ENCODE data around the gene KLRF2. TPM values are rescaled to one million over a fixed set of nuclear protein-coding genes. Genes with fewer than 3 reads are reported as not detected.

The KLRF2 gene
- total RNA-seq, 2 donors from 2014 or later: not detected

- H3K36me3 Mint-ChIP-seq (ENCODE audit: low read depth): peaks cover 2% of the 10 kb centered on the region
- H3K9me3 ChIP-seq (ENCODE audit: control insufficient read depth, low read length): peaks cover 32% of the 10 kb centered on the region
- H3K4me3 Mint-ChIP-seq: no peak overlapping the region
- H3K36me3 ChIP-seq (ENCODE audit: control insufficient read depth, insufficient read depth, low read length): no peaks in the 10 kb centered on the region
- no peaks in the 10 kb centered on the region for H3K27me3 Mint-ChIP-seq (ENCODE audit: insufficient read depth)
- H3K4me1 Mint-ChIP-seq: no peaks in the 10 kb centered on the region
- no peak for TF ChIP-seq CTCF (conservative IDR thresholded peaks at IDR 0.05)
- H3K4me3 ChIP-seq (ENCODE audit: low read length): no peak overlapping the region
- DNase-seq: no peak
- H3K27ac ChIP-seq (ENCODE audit: low read depth, low read length): no peak overlapping the region
- no peak overlapping the region for H3K27ac Mint-ChIP-seq
- peaks cover 39% of the 10 kb centered on the region for H3K9me3 Mint-ChIP-seq
- H3K4me1 ChIP-seq (ENCODE audit: control insufficient read depth, insufficient read depth, low read length): no peaks in the 10 kb centered on the region
- no peaks in the 10 kb centered on the region for H3K27me3 ChIP-seq (ENCODE audit: control insufficient read depth, insufficient read depth, low read length, poor library complexity, severe bottlenecking)
- no peak overlapping the region for H3K9ac ChIP-seq (ENCODE audit: extremely low read depth, low read length, poor library complexity, severe bottlenecking)
Measured at GRCh38 chr12:9909724-9910123, 28.4 kb downstream of the KLRF2 start.

DNA sequence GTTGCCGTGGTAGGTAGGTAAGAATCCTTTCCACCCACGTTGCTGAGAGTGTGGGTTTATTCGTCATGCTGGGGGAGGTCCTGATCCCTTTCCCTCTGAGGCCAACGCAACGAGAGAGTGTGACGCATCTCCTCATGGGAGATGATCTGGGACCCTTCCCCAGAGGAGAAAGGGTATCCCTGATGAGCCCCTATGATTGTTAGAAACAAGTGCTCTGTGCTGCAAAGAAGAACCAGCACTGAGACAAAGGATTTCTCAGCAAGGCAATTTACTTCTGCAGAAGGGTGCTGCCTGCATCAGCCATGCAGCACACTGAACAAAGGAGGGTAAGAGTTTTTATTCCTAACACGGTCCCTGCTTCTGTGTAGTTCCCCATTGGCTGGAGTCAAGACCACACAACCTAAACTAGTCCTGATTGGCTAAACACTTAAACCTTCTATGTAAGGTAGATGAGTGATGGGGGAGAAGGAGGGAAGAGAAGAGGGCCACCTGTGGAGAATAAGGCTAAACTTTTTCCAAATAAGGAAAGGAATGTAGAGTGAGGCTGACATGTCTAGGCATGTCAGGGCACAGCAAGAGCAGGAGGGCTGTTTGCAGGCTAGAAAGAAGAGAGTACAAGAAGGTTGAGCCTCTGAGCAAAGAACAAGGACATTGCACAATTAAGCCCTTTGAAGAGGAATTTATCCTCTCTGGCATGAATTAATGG lies 29.6 kb downstream of the KLRF2 start:
- H3K9ac ChIP-seq (ENCODE audit: extremely low read depth, low read length, poor library complexity, severe bottlenecking): no peak overlapping the region
- H3K4me1 ChIP-seq (ENCODE audit: control insufficient read depth, insufficient read depth, low read length): no peaks in the 10 kb centered on the region
- H3K27ac ChIP-seq (ENCODE audit: low read depth, low read length): no peak overlapping the region
- Mint-ChIP-seq H3K36me3 (ENCODE audit: low read depth) (peaks cover 2% of the 10 kb centered on the region), H3K27ac (no peak overlapping the region), H3K4me1 (no peaks in the 10 kb centered on the region), H3K4me3 (no peak overlapping the region), H3K9me3 (peaks cover 39% of the 10 kb centered on the region), H3K27me3 (ENCODE audit: insufficient read depth) (no peaks in the 10 kb centered on the region)
- no peaks in the 10 kb centered on the region for H3K27me3 ChIP-seq (ENCODE audit: control insufficient read depth, insufficient read depth, low read length, poor library complexity, severe bottlenecking)
- 93 to 94% methylated on average over 7 of the region's 7 CpGs for whole genome bisulfite sequencing, 2 experiments (ENCODE audit: insufficient coverage in 1 of 2, insufficient read length in 1 of 2)
- H3K9me3 ChIP-seq (ENCODE audit: control insufficient read depth, low read length): peaks cover 32% of the 10 kb centered on the region
- no peak for TF ChIP-seq CTCF (conservative IDR thresholded peaks at IDR 0.05)
- peak; percentile 82 for DNase-seq
- H3K36me3 ChIP-seq (ENCODE audit: control insufficient read depth, insufficient read depth, low read length): no peaks in the 10 kb centered on the region
- H3K4me3 ChIP-seq (ENCODE audit: low read length): peak overlapping the region; percentile 60

GRCh38 chr12:9911708-9912107 lies 30.4 kb downstream of the KLRF2 start:
- H3K27ac Mint-ChIP-seq: no peak overlapping the region

More at GRCh38 chr12:9911708-9912107, 30.4 kb downstream of the KLRF2 start:
- no peak overlapping the region for H3K27ac ChIP-seq (ENCODE audit: low read depth, low read length)
- no peaks in the 10 kb centered on the region for H3K36me3 ChIP-seq (ENCODE audit: control insufficient read depth, insufficient read depth, low read length)
- peaks cover 32% of the 10 kb centered on the region for H3K9me3 ChIP-seq (ENCODE audit: control insufficient read depth, low read length)
- peak overlapping the region; percentile 60 for H3K4me3 ChIP-seq (ENCODE audit: low read length)
- H3K4me3 Mint-ChIP-seq: no peak overlapping the region
- no peaks in the 10 kb centered on the region for H3K4me1 Mint-ChIP-seq
- no peak overlapping the region for H3K9ac ChIP-seq (ENCODE audit: extremely low read depth, low read length, poor library complexity, severe bottlenecking)
- H3K27me3 Mint-ChIP-seq (ENCODE audit: insufficient read depth): no peaks in the 10 kb centered on the region
- no peaks in the 10 kb centered on the region for H3K4me1 ChIP-seq (ENCODE audit: control insufficient read depth, insufficient read depth, low read length)
- H3K9me3 Mint-ChIP-seq: peaks cover 39% of the 10 kb centered on the region
- H3K36me3 Mint-ChIP-seq (ENCODE audit: low read depth): peaks cover 2% of the 10 kb centered on the region
- no peak for TF ChIP-seq CTCF (conservative IDR thresholded peaks at IDR 0.05)
- no peaks in the 10 kb centered on the region for H3K27me3 ChIP-seq (ENCODE audit: control insufficient read depth, insufficient read depth, low read length, poor library complexity, severe bottlenecking)
- DNase-seq: no peak
